SH-SY5Y (cell line): ENCODE results near the gene HSPA1A.

Experiments used
- GATA2 ChIP-seq: IDR thresholded peaks from 2 replicates; pipeline ENCODE4 v1.6.1; 2011; ENCODE audit warnings: mild to moderate bottlenecking, low read depth, low read length
- GATA3 ChIP-seq: IDR thresholded peaks from 2 replicates; pipeline ENCODE4 v1.6.1; 2011; ENCODE audit warnings: low read depth, mild to moderate bottlenecking, low read length, moderate library complexity

DNA sequence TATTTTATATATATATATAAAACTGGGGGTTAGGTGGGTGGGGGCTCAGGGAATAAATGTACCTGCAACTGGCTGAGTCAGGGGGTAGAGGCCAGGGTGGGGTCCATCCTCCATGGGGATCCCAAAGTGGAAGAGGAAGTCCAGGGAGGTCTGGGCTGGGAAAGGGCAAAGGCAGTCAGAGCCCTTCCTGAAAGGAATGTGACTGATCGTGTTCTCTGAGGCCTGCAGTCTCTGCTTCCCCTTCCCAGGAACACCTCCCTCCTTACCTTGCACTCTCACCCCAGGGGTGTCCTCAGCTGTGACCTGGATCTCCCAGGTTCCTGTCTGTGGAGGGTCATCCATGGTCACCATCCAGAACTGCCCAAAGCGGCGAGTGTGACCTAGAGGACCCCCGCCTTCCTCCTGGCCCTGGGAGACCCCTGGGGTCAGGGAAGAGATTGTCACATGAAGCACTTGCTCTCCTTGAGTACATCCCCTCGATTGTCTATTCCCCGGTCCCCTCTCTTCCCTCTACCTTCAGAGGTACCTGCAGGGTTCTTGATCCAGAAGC lies 48.2 kb upstream of the HSPA1A start:
- TF ChIP-seq GATA2 (no peak), GATA3 (no peak)
